A673 (cell line): Measurements from ENCODE around the gene DOCK1.

Experiments
- CTCF ChIP-seq: fragments of 300-800, 200-600 bp; sonication (generic); conservative IDR thresholded peaks from 2 replicates; pipeline ENCODE4 v1.5.1; 2017; ENCODE audit warnings: low read depth, mild to moderate bottlenecking, antibody characterized with exemption, low read length, moderate library complexity, mixed read lengths
- EZH2 ChIP-seq: fragments of 200-600 bp; sonication (generic); IDR thresholded peaks from 2 replicates; pipeline ENCODE4 v1.6.1; 2017; ENCODE audit warnings: borderline replicate concordance, low read depth, mild to moderate bottlenecking, mixed read lengths, antibody characterized with exemption, low read length; ENCODE audit not compliant: poor library complexity, severe bottlenecking

GRCh38 chr10:127384532-127384931 is 479.3 kb downstream of the DOCK1 start:
- no peak for TF ChIP-seq CTCF
- TF ChIP-seq EZH2, result no peak
